ENCODE data around the gene CRACR2B.

The CRACR2B gene

DNA sequence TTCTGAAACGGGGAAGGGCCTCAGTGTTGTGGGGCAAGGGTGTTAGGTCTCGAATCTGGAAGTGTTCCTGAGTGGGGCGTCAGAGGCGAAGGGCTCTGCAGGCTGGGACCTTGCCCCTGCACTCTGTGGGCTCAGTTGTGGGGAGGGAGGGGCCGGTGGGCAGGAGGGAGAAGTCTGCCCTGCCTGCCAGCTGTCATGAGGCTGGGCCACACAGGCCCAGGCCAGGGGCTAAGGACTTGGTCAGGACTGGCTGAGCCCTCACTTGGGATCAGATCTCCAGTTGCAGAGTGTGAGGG, at the start of gene CRACR2B:
CRACR2B (plus strand) TSS at position 23 of the 296 bp plus-strand sequence. CDS start 689 bp downstream, outside the sequence.
- TF ChIP-seq GATA3 (IDR thresholded peaks at IDR 0.05; ENCODE audit: low read depth, low read length), result no peak
- TF ChIP-seq GATA2 (IDR thresholded peaks at IDR 0.05; ENCODE audit: low read depth, low read length), result no peak

GRCh38 chr11:778976-779954, 48.5 kb upstream of the CRACR2B start:
- TF ChIP-seq GATA2 (IDR thresholded peaks at IDR 0.05; ENCODE audit: low read depth, low read length) (no peak), GATA3 (IDR thresholded peaks at IDR 0.05; ENCODE audit: low read depth, low read length) (no peak)

- TF ChIP-seq GATA2 (IDR thresholded peaks at IDR 0.05; ENCODE audit: low read depth, low read length), result no peak
Observed at GRCh38 chr11:779955-780532, 47.7 kb upstream of the CRACR2B start.

DNA sequence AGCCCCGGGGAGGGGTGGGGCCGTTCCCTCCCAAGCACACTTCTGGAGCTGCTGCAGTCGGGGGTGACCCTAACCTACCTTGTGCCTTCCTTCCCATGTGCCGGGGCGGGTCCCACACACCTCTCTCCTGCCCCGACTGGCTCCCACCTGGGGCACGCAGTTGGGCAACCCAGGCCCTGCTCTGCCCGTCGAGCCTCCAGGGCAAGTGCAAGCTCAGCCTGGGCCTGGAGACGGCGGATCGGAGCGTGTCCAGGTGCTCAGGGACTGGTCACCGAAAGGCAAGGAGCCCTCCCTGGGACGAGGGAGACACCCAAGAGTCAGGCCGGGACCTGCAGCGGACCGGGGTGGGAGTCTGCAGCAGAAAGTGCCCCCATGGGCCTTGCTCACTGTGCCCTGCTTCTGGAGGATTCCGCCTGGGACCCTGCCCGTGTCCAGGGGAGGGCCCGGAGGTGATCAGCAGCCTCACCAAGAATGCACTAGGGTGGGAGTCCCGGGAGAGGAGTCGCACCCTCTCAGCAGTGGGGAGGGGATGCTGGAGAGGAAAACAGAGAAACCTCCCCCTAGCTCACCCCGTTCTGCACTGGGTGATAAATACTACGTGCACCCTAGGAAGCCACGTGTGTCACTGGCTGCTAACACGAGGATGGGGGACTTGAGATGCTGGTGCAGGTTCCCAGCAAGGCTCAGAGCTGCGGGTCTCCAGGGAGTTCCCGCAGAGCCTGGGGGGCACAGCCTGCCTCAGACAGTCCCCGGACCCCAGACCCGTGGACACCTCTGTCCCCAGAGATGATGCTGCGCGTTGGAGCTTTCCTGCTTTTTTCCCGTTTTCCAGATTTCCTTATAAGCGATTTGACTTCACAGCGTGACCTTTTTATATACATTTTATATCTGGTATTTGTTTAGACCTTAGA, 45.2 kb upstream of the CRACR2B start:
- no peak for TF ChIP-seq GATA3 (IDR thresholded peaks at IDR 0.05; ENCODE audit: low read depth, low read length)
- no peak for TF ChIP-seq GATA2 (IDR thresholded peaks at IDR 0.05; ENCODE audit: low read depth, low read length)

- TF ChIP-seq GATA3 (IDR thresholded peaks at IDR 0.05; ENCODE audit: low read depth, low read length) (no peak), GATA2 (IDR thresholded peaks at IDR 0.05; ENCODE audit: low read depth, low read length) (no peak)
Observed at GRCh38 chr11:783581-784015, 44.1 kb upstream of the CRACR2B start.

DNA sequence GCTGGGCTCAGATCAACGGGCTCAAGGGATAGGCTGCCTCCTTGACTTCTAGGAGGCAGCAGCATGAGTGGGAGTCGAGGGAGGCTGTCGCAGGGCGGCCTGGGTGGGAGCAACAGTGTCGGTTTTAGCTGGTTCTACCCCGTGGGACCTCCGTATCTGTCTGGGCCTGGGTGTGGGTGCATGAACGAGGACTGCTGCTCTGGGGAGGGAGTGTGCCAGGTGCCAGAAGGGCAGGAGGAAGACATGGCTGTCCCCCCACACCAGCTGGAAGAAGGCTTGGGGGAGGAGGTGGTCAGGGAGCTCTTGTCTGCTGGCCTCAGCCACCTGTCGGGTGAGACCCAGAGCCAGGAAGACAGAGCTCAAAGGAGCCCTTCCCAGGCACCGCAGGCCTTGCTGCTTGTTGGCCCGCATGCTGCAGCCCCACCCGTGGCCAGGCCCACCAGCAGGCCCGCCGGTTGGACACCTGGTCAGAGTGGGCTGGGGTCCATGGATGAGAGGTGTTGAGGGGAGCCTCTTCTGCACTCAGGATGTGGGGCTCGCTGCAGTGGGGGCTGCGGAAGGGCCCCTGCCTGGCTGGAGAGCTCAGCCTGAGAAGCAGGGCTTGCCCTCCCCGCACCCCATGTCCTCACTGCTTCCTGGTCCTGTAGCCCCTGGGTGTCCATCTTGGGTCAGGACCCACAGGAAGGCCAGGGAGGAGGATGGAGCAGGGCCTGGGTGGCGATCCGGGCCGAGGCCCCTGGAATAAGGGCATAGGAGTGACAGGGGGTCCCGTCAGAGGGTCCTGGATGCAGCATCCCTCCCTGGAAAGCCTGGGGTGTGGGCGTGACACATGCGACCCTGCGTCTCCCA, 41.3 kb upstream of the CRACR2B start:
- TF ChIP-seq GATA3 (IDR thresholded peaks at IDR 0.05; ENCODE audit: low read depth, low read length) (no peak), GATA2 (IDR thresholded peaks at IDR 0.05; ENCODE audit: low read depth, low read length) (no peak)

- TF ChIP-seq GATA3 (IDR thresholded peaks at IDR 0.05; ENCODE audit: low read depth, low read length) (no peak), GATA2 (IDR thresholded peaks at IDR 0.05; ENCODE audit: low read depth, low read length) (no peak)
Observed at GRCh38 chr11:787084-787675, 40.5 kb upstream of the CRACR2B start.

GRCh38 chr11:788009-788640, 39.6 kb upstream of the CRACR2B start:
- TF ChIP-seq GATA2 (IDR thresholded peaks at IDR 0.05; ENCODE audit: low read depth, low read length) (no peak), GATA3 (IDR thresholded peaks at IDR 0.05; ENCODE audit: low read depth, low read length) (no peak)

DNA sequence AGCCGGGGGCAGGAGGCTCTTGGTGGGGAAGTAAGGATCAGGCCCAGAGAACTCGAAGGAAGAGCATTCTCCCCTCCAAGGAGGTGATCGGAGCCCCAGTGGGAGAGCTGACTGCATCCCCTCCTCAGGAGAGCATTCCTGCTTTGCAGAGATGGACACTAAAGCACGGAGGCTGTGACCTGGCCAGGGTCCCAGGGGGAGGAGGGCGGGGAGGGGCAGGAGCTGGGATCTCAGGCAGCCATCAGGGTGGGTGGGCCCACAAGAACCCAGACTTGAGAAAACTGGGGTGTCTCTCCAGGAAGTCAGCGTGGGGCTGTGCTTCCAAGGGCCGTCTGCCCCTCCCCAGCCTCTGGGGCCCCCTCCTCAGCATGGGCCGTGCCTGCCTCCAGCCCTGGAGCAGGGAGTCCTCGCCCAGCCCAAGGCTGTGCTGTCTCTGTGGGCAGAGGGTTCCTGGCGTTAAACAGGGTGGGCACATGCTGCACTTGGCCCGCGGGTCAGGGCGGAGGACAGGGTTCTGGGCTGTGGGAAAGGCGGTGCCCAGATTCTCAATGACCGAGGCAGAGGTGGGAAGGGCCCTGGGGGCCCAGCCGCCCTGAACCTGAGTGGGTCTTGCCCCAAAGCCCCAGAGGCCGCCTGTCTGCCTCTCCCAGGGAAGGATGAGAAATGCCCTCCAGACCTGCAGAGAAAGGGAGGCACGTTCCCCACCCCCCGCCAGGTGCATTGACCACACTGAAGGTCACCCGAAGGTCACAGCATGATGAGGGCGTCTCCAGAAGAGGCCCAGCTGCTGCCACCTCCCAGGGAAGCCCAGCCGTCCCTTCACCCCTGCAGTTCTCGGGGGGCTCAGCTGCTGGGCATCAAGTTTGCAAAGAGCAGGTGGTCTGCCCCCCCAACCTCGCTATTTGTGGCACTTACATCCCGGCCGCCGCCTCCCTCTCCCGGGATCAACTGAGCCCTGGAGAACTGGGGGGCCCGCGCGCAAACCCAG, 38.5 kb upstream of the CRACR2B start:
- no peak for TF ChIP-seq GATA2 (IDR thresholded peaks at IDR 0.05; ENCODE audit: low read depth, low read length)
- TF ChIP-seq GATA3 (IDR thresholded peaks at IDR 0.05; ENCODE audit: low read depth, low read length), result no peak

DNA sequence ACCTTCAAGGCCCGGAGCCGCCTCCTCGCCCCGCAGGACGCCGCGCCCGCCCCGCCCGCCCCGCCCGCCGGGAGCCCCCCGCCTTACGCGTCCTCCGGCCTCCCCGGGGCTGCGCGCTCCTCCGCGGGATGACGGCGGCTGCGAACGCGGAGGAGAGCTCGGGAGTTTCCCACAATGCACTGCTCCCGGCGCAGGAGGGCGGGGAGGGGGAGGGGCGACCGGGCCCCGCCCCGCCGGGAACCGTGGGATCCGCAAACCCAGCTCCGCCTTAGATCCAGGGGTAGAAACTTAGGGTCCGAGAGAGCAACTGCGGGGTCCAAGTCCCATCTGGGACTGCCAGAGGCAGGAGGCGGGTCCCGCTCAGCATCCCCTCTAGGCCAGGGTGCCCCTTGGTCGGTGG, 37.8 kb upstream of the CRACR2B start, which contains the start of gene CEND1:
CEND1 (minus strand) TSS at position 148 of the 400 bp plus-strand sequence. CDS start 1,514 bp downstream, outside the sequence.
- no peak for TF ChIP-seq GATA2 (IDR thresholded peaks at IDR 0.05; ENCODE audit: low read depth, low read length)
- TF ChIP-seq GATA3 (IDR thresholded peaks at IDR 0.05; ENCODE audit: low read depth, low read length), result no peak
